GM18867 (cell line): ENCODE measurements around the gene CERK.

Source experiments
- ATAC-seq: cut with Tn5 transposase; IDR thresholded peaks from one replicate; pipeline ENCODE4 v1.9.1; 2021; ENCODE audit warnings: mild to moderate bottlenecking, moderate library complexity; ENCODE audit not compliant: unreplicated experiment

Gene CERK

DNA sequence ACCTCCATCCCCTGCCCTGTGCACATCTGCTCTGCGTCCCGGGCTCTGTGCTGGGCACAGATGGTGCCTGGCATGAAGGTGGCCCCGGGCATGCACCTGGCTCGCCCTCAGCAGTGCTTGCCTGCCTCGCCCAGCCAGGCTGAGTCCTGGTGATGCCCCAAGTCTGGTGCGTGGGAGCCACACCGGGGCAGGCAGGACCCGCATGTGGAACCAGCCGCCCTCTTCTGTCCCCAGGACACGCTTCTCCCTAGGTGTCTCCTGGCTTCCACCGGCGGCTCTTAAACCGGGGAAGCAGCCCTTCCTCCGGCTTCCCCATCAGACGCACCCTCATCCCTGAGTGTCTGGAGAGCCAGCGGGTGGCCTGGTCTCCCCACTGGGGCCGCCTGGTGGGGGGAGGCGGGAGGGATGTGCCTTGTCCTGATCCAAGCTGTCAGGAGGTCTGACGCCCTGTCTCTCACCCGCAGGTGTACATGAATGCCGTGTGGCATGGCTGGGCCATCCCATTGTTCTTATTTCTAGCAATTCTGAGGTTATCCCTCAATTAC lies 72.8 kb downstream of the CERK start:
- ATAC-seq = no peak

DNA sequence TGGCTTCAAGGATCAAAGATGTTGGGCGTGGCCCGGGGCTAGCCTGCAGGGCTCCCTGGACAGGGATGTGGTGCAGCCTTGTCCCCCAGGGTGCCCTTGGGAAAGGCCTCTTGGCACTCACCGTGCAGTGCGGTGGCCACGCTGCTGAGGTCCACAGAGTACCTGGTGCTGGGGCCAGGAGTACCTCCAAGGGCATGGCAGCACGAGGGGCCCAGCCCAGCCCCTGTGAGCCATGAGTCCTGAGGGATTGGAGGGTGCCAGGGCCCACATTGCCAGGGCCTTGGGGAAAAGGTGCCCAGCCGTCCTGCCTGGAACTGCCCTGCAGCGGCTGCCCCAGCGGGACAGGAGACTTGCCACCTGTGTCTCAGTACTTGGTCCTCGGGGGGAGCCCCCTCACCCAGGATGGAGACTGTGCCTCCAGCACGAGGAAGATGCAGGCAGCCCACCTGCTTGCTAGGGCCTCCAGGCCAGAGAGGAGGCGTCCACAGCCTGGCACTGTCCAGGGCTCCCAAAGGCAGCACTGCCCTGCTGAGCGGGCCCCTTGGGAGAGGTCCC lies 73.7 kb downstream of the CERK start:
- no peak for ATAC-seq

DNA sequence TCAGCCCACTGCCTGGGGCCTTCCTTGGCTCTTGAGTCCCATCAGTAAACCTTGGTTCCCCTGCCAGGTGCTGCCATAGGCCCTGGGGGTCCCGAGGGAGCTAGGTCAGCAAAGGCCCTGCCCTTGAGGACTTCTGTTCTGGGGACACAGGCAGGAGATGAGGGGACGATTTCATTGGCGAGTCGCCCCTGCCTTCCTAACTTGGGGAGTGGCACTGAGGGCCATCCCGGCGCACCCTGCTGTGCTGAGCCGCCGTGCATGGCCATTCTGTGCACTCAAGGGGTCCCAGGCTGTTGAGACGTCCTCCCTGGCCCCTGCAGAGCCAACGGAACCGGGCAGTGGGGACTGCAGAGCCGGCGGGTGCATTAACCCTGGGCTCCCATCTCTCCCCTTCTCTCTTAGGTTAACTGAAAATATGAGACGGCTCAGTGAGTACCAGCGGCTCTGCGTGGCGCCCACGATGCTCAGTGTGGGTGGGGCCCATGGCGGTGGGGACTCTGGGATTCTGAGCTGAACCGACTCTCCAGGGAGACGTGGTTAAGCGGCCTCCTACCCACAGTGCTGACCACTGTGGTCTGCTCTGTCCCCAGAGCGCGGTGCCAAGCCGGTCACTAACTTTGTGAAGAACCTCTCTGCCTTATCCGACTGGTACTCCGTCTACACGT lies 74.5 kb downstream of the CERK start:
- no peak for ATAC-seq

DNA sequence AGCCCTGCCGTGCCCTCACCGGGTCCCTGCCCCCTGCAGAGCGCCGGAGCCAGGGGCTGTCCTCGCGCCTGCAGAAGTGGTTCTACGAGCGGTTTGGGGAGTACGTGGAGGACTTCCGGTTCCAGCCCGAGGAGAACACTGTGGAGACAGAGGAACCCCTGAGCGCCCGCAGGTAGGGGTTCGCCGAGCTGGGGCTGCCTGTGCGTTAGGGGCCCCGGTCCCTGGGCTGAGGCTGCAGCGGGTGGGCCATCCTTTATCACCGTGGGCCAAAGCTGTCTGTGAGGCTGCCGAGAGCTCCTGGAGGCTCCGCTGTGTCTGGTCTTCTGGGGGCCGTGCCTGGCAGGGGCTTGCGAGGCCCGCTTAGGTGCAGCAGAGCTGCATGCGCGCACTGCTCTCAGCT lies 75.1 kb downstream of the CERK start:
- no peak for ATAC-seq

DNA sequence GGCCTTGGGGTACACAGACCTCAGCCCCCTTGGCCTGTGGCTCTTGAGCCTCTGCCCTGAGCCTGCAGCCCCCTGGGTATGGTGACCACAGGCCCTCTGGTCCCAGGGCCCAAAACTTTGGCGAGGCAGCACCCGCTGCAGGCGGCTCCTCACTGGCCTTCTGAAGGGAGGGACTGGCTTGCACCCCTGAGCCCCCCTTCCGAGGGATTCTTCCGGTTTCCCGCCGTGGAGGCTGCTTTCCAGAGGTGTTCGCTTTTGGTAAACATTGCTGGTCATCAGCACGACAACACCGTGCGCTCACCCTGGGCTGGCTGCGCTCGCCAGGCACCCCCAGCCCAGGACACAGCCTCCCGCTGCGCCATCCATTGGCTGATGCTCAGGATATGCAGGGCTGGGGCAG lies 75.8 kb downstream of the CERK start:
- ATAC-seq = no peak

DNA sequence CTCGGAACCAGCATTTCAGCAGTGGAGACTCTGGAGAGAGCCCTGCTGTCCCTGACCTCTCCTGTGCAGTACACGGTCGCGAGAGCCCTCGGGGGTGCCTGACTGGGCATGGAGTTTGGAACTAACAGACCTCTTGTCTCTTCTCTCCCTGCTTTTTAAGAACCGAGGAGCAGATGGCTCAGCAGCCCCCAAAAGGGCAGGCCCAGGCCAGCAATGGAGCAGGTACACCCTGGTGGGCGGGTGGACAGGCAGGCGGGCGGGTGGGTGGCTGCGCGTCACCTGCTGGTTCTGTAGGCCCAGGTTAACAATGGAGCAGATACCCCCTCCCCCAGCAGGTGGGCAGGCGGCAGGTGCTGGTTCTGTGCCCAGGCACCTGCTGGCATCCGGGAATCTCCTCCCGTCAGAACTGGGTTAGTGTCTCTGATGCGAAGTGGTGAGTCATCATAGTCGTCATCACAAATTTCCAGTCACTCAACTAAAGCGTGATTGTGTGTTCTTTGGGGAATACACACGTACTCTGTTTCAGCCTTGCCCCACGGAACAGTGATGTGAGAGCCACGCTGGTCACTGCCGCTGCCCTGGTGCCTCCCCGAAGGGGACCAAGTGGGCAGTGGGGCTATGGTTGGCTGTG lies 76.7 kb downstream of the CERK start:
- no peak for ATAC-seq

DNA sequence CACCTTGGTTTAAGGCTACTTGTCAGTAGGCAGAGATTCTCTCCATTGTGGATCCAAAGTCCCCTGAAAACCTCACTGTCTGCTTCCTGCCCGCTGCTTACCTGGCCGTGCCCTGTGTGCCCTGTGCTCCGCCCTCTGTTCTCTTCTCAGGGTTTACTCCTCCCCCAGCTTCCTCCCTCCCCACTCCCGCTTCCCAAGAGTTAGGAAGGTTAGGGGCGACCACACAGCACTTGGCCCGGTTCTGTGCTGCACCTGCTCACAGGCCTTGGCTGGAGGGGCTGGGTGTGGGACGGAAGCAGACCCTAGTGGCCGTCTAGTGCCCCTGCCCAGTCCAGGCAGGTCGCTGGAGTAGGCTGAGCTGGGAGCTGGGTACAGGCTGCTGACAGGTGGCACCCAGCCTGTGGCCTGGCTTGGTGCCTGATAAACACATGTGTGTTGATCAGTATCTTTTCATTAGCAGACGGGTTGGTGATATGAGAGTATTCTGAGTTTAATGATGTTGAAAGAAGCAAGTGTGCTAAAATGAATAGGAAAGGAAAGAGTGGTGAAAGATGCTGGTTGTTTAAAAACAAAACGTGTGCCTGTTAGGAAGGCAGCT lies 77.3 kb downstream of the CERK start:
- ATAC-seq = no peak

DNA sequence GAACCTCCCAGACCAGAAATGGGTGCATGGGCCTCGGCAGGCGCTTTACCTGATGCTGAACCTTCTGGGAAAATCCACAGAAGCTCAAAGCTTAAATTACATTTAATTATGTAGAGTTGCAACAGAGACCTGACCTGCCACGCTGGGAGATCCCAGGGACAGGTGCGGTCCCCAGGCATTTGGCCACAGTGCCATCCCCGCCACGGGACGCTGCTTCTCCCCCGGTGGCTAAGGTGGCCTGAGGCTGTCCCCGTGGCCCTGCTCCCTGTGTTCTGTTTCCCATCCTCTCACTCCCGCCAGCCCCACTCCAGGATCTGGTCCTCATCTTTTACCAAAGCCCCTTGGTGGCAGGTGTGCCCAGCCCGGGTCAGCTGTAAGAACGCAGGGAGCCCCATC lies 78.3 kb downstream of the CERK start:
- ATAC-seq = no peak

DNA sequence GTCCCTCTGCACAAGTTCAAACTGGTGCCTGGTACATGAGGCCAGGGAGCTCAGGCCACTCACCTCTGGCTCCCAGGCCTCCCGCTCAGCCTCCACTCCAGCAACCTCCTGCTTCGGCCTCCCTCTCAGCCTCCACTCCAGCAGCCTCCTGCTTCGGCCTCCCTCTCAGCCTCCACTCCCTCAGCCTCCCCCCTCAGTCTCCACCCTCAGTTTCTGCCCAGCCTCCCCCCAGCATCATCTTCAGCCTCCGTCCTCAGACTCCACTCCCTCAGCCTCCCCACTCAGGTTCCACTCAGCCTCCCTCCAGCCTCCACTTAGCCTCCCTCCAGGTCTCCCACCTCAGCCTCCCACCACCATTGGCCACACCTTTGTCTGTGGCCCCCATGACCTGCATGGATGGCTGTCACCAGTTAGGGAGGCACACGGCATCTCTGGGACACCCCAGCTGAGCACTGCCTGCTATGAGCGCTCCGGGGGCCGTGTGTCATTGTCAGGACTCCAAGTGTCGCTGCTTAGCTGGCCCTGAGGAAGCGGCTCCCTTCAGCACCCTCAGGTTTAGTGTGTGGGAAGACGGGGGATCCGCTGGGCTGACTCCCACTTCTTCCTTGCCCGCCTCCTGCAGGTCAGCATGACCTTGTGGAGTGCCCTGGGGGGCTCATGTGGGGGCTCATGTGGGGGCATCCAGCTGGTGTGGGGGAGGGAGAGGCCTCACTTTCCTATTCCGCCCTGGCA lies 78.8 kb downstream of the CERK start:
- ATAC-seq = no peak

DNA sequence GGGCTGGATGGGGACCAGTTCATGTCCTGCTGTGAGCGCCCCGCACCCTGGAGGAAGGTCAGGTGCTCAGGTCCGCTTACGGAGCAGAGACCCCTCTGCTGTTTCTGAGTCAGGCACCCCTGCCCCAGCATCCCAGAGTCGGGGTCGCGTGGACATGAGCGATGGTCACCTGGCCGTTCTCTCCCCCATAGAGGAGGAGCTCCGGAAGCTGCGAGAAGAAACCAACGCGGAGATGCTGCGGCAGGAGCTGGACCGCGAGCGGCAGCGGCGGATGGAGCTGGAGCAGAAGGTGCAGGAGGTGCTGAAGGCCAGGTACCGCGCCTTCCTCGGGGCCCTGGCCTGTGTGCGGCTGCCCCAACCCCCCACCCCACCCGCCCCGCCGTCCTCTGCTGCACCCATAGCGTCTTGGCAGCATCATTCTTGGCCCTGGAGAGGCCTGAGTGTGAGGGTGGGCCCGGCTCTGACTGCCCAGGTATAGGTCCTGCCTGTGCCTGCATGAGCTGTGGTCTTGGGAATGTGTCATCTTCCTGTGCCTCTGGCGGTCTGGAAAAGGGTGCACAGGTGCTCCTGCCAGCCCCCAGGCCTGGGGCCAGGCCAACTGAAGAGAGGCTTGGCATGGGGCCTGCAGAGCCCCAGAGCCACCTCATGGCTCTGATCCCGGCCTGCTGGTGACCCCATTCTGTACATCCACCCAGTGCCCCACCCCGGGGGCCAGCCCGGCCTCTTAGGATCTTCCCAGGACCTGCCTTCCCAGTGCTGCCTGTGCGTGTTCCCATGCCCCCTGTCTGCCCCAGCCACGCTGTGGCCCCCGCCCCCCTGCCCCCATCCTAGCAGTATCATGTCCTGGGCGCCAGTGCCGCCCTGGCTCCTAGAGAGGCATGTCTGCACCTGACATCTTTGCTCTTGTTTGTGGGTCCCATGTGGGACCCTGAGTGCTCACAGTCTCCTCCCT lies 79.8 kb downstream of the CERK start:
- no peak for ATAC-seq

DNA sequence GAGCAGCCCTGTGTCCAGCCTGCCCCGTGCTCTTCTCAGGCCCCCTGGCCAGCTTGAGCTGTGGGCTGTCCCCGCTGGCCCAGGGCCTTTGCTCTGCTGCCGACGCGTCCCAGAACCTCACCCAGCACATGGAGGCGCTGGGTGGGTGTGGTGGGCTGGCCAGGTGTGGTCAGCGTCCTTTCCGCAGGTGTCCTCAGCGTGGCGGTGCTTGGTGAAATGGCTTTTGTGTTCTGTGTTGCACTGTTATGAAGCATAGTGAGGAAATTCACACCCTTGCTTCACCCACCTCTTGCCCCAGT lies 80.4 kb downstream of the CERK start:
- no peak for ATAC-seq

DNA sequence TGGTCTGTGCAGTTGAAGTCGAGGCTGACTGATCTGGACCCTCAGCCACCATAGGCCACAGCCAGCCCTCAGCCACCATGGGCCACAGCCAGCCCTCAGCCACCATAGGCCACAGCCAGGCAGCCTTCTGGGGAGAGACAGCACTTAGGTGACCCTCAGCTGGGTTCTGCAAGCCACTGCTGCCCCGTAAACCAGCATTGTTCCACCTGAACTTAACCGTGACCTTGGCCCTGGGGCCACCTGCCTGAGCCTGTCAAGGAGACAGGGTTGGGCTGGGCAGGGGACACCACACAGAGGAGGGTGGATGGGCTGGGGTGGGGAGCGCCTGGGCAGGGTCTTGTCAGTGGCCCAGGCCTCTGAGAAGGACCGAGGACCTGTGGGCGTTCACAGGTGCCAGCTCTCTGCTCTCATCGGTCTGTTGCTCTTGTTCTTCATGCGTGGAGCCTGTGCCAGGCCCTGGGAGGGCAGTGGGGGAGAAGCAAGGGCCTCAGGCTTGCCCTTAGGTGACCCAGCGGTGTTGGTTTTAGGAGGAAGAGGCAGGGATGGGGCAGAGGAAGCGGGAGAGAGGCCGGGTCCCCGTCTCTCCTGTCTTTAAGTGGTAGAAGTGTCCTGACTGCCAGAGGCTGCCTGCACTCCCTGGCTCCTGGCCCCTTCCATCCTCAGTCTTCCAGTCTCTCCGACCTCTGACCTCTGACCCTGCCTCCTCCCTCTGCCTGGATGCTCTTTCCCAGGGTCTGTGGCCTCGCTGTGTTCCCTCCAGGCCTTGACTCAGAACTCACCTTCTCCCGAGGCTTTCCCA lies 81.0 kb downstream of the CERK start:
- ATAC-seq = no peak

DNA sequence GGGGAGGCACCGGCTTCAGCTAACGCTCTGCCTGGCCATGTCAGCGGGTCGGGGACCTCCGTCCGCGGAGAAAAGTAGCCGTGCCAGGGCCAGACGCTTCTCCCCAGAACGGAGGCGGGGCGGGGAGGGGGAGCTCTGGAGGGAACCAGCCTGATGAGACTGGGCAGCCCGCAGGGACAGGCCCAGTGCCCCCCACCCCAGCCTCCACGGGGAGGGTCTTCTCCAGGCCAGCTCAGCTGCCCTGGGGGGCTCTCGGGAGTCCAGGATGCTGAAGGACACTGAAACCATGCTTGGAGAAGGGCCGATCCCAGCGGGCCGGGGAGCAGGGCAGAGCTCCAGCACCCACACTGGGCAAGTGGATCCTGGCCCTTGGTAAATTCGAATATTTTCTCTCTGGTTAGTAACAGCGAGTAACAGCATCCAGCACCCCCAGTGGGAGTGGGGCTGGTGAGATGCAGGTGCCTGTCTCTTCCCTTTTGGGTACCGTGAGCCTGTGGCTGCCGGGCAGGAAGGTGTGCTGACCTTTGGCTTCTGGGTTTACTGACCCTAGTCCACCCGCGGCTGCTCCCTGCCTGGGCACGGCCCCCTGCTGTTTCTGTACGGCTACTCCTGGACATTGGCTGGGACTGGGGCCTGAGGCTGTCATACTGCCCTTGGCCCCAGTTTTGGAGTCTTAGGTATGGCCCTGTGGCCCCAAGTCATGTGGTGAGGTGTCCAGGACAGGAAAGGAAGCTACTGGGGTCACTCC lies 82.0 kb downstream of the CERK start:
- ATAC-seq = no peak

DNA sequence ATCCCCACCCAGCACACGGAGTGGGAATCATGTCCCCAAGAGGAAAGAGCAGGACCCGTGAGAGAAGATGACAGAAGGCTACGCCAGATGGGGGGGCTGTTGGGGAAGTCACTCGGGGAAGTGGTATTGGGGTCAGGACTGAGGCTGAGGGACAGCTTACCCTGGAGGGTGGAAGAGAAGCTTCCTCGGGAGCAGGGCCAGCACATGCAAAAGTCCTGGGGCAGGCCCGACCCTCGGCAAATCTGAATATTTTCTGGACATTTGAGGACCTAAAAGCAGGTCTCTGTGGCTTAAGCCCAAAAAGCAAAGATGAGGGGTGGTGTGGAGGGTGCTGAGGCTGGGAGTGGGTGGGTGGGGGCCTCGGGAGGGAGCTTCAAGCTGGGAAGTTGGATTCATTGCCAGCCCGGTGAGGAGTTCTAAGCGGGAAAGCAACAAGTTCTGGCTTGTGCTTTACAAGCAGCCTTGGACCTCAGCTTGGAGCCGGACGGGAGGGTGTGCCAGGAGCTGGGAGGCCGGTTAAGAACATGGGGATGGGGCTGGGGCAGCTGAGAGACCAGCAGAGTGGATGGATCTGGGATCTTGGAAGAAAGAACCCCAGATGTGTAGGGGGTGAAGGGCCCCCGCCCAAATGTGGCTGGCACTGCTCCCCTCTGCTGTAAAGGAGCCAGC lies 83.0 kb downstream of the CERK start:
- no peak for ATAC-seq

DNA sequence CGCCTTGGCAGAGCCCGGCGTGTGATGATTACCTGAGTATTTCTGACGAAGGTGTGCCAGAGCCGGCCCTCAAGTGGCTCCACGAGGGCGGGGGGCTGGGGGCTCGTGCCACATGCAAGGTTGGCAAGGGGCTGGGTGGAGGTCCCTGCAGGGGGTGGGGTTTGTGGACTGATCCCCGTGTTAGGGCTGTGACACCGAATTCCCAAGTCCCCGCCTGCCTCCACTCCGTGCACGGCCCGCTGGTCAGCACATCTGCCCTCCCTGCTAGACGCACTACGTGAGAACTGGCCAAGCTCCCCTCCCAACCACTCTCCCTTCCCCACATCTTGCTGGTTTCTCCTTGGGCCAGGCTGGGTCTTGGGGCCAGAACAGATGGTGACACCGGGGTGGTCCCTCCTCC lies 83.6 kb downstream of the CERK start:
- ATAC-seq = no peak

DNA sequence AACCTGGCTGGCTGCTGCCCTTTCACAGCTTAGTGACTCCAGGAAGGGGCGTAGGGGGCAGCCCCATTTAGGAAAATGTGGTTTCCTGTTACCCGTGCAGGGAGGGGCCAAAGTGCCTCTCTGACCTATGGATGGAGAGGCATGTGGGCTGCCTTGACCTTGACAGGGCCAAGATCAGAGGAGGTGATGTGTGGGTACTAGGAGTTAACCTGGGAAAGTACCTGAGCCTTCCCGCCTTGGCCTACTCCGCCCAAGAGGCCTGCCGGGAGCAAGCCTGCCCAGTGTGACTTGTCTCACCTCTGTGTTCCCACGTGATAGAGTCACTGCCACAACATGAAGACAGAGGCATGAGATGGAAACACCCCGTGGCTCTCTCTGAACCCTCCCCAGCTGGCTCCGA lies 84.5 kb downstream of the CERK start:
- ATAC-seq = no peak

DNA sequence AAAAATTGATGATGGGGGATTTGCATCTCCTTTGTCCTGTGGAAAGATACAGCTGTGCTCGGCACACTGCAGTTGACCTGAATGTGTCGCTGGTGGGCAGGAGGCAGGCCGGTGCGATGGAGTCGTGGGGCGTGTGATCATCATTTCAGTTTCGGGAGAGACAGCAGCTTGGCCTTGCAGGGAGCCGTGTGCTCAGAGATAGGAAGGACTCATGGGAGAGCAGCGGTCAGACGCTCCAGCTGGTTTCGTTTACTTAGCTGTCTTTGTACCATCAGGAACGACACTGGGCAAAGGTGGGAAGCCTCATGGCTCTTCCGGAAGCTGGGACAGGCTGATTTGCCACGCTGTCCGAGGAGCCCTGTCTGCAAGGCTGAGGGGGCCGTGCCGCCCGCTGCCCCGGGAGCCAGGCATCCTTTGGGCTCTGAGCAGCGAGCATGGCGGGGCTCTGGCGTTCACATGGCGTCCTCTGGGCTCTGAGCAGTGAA lies 85.2 kb downstream of the CERK start:
- no peak for ATAC-seq
